OCI-LY1 (cell line): ENCODE data around the gene TMEM178B.

Experiments
- H2AFZ ChIP-seq: fragments of 200-600 bp; sonication (generic), shearing (Covaris generic); 2 replicates; pipeline ENCODE4 v1.6.0; 2014; ENCODE audit warnings: antibody characterized with exemption, mild to moderate bottlenecking, low read length
- H3F3A ChIP-seq: fragments of 200-600 bp; sonication (generic), shearing (Covaris generic); 2 replicates; pipeline ENCODE4 v1.6.0; 2014; ENCODE audit warnings: mild to moderate bottlenecking, antibody characterized with exemption, low read length, moderate library complexity; ENCODE audit not compliant: insufficient read depth
- H3K27ac ChIP-seq: fragments of 200-600 bp; sonication (generic); 2 replicates; pipeline ENCODE4 v1.5.1; 2014; ENCODE audit warnings: low read length, mixed run types, mild to moderate bottlenecking, low read depth; ENCODE audit not compliant: poor library complexity, severe bottlenecking
- H3K27me3 ChIP-seq: fragments of 200-600 bp; sonication (generic); 2 replicates; pipeline ENCODE4 v1.6.0; 2014; ENCODE audit warnings: antibody characterized with exemption, mild to moderate bottlenecking, low read length, moderate library complexity; ENCODE audit not compliant: insufficient read depth
- H3K36me3 ChIP-seq: fragments of 200-600 bp; sonication (generic); 2 replicates; pipeline ENCODE4 v1.6.1; 2014; ENCODE audit warnings: mild to moderate bottlenecking, antibody characterized with exemption, low read length, moderate library complexity, mixed read lengths; ENCODE audit not compliant: insufficient read depth
- H3K4me1 ChIP-seq: fragments of 200-600 bp; sonication (generic); 2 replicates; pipeline ENCODE4 v1.5.1; 2014; ENCODE audit warnings: mild to moderate bottlenecking, low read length, moderate library complexity; ENCODE audit not compliant: insufficient read depth, severe bottlenecking
- H3K4me2 ChIP-seq: fragments of 200-600 bp; sonication (generic), shearing (Covaris generic); 2 replicates; pipeline ENCODE4 v1.6.1; 2014; ENCODE audit warnings: low read length
- H3K4me3 ChIP-seq: fragments of 200-600 bp; sonication (generic); 2 replicates; pipeline ENCODE4 v1.5.1; 2014; ENCODE audit warnings: low read length, low read depth, mild to moderate bottlenecking, mixed read lengths; ENCODE audit not compliant: poor library complexity, severe bottlenecking
- H3K79me2 ChIP-seq: fragments of 200-600 bp; shearing (Covaris generic); 2 replicates; pipeline ENCODE4 v1.6.1; 2016; ENCODE audit warnings: mixed run types, low read length, mixed read lengths; ENCODE audit not compliant: insufficient read depth
- H3K9ac ChIP-seq: fragments of 200-600 bp; sonication (generic), shearing (Covaris generic); 2 replicates; pipeline ENCODE4 v1.6.1; 2014; ENCODE audit warnings: mild to moderate bottlenecking, low read length, mixed read lengths
- H3K9me2 ChIP-seq: fragments of 200-600 bp; sonication (generic), shearing (Covaris generic); 2 replicates; pipeline ENCODE4 v1.6.1; 2014; ENCODE audit warnings: low read depth, mild to moderate bottlenecking, low read length, mixed read lengths
- H3K9me3 ChIP-seq: fragments of 200-600 bp; shearing (Covaris generic); 2 replicates; pipeline ENCODE4 v1.6.1; 2014; ENCODE audit warnings: low read length, mixed read lengths
- H4K20me1 ChIP-seq: fragments of 200-600 bp; sonication (generic), shearing (Covaris generic); 2 replicates; pipeline ENCODE4 v1.6.0; 2016; ENCODE audit warnings: mild to moderate bottlenecking, low read length; ENCODE audit not compliant: insufficient read depth
- EZH2 ChIP-seq: fragments of 200-600 bp; sonication (generic), shearing (Covaris generic); IDR thresholded peaks from 2 replicates; pipeline ENCODE4 v1.8.0; 2017; ENCODE audit warnings: borderline replicate concordance, mixed run types, mild to moderate bottlenecking, antibody characterized with exemption, low read length, moderate library complexity, mixed read lengths
- TF ChIP-seq, protein P1 (sequence below): fragments of 200-600 bp; sonication (generic), shearing (Covaris generic); IDR thresholded peaks from 2 replicates; pipeline ENCODE4 v1.5.1; 2017; ENCODE audit warnings: mild to moderate bottlenecking, antibody characterized with exemption, low read length, moderate library complexity, mixed read lengths

TMEM178B gene

DNA sequence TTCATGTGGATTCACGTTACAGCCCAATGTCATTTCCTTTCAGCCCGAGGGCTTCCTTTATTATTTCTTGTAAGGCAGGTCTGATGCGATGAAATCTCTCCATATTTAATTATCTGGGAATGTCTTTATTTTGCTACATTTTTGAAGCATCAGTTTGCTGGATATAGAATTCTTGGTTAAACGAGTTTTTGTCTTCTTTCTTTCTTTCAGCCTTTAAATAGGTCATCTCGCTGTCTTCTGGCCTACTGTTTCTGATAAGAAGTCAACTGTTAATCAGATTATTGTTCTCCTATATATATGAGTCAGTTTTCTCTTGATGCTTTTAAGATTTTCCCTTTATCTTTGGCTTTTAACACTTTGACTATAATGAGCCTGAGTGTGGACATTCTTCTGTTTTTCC is 184.7 kb downstream of the TMEM178B start:
- no peak overlapping the region for H3K9ac ChIP-seq

GRCh38 chr7:141262101-141263090 is 188.5 kb downstream of the TMEM178B start:
- H3K4me2 ChIP-seq, result no peak overlapping the region
- no peak overlapping the region for H3K9ac ChIP-seq
- H3K27ac ChIP-seq, result no peak overlapping the region
- no peak for TF ChIP-seq EZH2
- TF ChIP-seq, protein P1, sequence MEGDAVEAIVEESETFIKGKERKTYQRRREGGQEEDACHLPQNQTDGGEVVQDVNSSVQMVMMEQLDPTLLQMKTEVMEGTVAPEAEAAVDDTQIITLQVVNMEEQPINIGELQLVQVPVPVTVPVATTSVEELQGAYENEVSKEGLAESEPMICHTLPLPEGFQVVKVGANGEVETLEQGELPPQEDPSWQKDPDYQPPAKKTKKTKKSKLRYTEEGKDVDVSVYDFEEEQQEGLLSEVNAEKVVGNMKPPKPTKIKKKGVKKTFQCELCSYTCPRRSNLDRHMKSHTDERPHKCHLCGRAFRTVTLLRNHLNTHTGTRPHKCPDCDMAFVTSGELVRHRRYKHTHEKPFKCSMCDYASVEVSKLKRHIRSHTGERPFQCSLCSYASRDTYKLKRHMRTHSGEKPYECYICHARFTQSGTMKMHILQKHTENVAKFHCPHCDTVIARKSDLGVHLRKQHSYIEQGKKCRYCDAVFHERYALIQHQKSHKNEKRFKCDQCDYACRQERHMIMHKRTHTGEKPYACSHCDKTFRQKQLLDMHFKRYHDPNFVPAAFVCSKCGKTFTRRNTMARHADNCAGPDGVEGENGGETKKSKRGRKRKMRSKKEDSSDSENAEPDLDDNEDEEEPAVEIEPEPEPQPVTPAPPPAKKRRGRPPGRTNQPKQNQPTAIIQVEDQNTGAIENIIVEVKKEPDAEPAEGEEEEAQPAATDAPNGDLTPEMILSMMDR, result peak; percentile 18; the same call in 1 of the 2 replicates
- H2AFZ ChIP-seq, result no peak overlapping the region
- no peaks in the 10 kb centered on the region for H3K27me3 ChIP-seq
- H3K4me3 ChIP-seq, result no peak overlapping the region
- H4K20me1 ChIP-seq, result no peaks in the 10 kb centered on the region
- H3F3A ChIP-seq, result no peaks in the 10 kb centered on the region
- no peaks in the 10 kb centered on the region for H3K79me2 ChIP-seq
- no peaks in the 10 kb centered on the region for H3K4me1 ChIP-seq
- no peaks in the 10 kb centered on the region for H3K36me3 ChIP-seq
- H3K9me2 ChIP-seq, result no peaks in the 10 kb centered on the region
- H3K9me3 ChIP-seq, result no peaks in the 10 kb centered on the region

More for the DNA sequence above, 184.7 kb downstream of the TMEM178B start:
- no peaks in the 10 kb centered on the region for H3K79me2 ChIP-seq
- no peak overlapping the region for H3K27ac ChIP-seq
- H3K27me3 ChIP-seq, result no peaks in the 10 kb centered on the region
- H4K20me1 ChIP-seq, result no peaks in the 10 kb centered on the region
- H3F3A ChIP-seq, result no peaks in the 10 kb centered on the region
- no peaks in the 10 kb centered on the region for H3K9me3 ChIP-seq
- H3K36me3 ChIP-seq, result no peaks in the 10 kb centered on the region
- H3K4me1 ChIP-seq, result no peaks in the 10 kb centered on the region
- H3K4me2 ChIP-seq, result no peak overlapping the region
- TF ChIP-seq, protein P1, result no peak
- TF ChIP-seq EZH2, result no peak
- no peaks in the 10 kb centered on the region for H3K9me2 ChIP-seq
- H2AFZ ChIP-seq, result no peak overlapping the region
- H3K4me3 ChIP-seq, result no peak overlapping the region

- no peaks in the 10 kb centered on the region for H3K79me2 ChIP-seq
- no peak overlapping the region for H3K4me2 ChIP-seq
- H3K36me3 ChIP-seq, result no peaks in the 10 kb centered on the region
- no peaks in the 10 kb centered on the region for H3K27me3 ChIP-seq
- no peak overlapping the region for H3K9ac ChIP-seq
- no peaks in the 10 kb centered on the region for H3F3A ChIP-seq
- H3K27ac ChIP-seq, result no peak overlapping the region
- H3K4me3 ChIP-seq, result no peak overlapping the region
- TF ChIP-seq, protein P1, result no peak
- H4K20me1 ChIP-seq, result no peaks in the 10 kb centered on the region
- H3K9me3 ChIP-seq, result no peaks in the 10 kb centered on the region
- H3K9me2 ChIP-seq, result no peaks in the 10 kb centered on the region
- H2AFZ ChIP-seq, result no peak overlapping the region
- H3K4me1 ChIP-seq, result no peaks in the 10 kb centered on the region
These were observed 189.6 kb downstream of the TMEM178B start for GRCh38 chr7:141263508-141263907.
